ENCODE results near the gene TMBIM4.

The TMBIM4 gene

GRCh38 chr12:66159123-66159522 lies 10.7 kb downstream of the TMBIM4 start:
- TF ChIP-seq ZNF114 (tag by site-specific recombination; IDR thresholded peaks at IDR 0.05): no peak
- TF ChIP-seq ZBTB8A (tag by site-specific recombination; IDR thresholded peaks at IDR 0.05): no peak
- TF ChIP-seq ELK4 (IDR thresholded peaks at IDR 0.05; ENCODE audit: borderline replicate concordance, low read depth, low read length): no peak
- no peak for TF ChIP-seq ZNF488 (tag by site-specific recombination; IDR thresholded peaks at IDR 0.05)
- TF ChIP-seq ZBTB26 (tag by site-specific recombination; optimal IDR thresholded peaks at IDR 0.05): no peak
- no peak for TF ChIP-seq ZBTB21 (tag by site-specific recombination; IDR thresholded peaks at IDR 0.05)
- no peak for TF ChIP-seq ZNF274 (IDR thresholded peaks at IDR 0.05; ENCODE audit: low read length)
- TF ChIP-seq ZNF274 (tag by site-specific recombination; IDR thresholded peaks at IDR 0.05; ENCODE audit: borderline replicate concordance): no peak
- TF ChIP-seq ZNF302 (tag by site-specific recombination; IDR thresholded peaks at IDR 0.05; ENCODE audit: low read depth): no peak
- TF ChIP-seq ZNF561 (tag by site-specific recombination; IDR thresholded peaks at IDR 0.05; ENCODE audit: borderline replicate concordance): no peak
- no peak for TF ChIP-seq ZNF214 (tag by site-specific recombination; IDR thresholded peaks at IDR 0.05; ENCODE audit: borderline replicate concordance)
- TF ChIP-seq ZSCAN4 (tag by site-specific recombination; IDR thresholded peaks at IDR 0.05): no peak
- no peak for TF ChIP-seq ZBTB11 (tag by site-specific recombination; conservative IDR thresholded peaks at IDR 0.05; ENCODE audit: low read depth)
- TF ChIP-seq ZFP41 (tag by site-specific recombination; IDR thresholded peaks at IDR 0.05; ENCODE audit: borderline replicate concordance): no peak
- TF ChIP-seq ZNF501 (tag by site-specific recombination; IDR thresholded peaks at IDR 0.05): no peak
- TF ChIP-seq ZNF391 (tag by site-specific recombination; IDR thresholded peaks at IDR 0.05; ENCODE audit: borderline replicate concordance, low read depth): no peak
- TF ChIP-seq SALL2 (tag by site-specific recombination; IDR thresholded peaks at IDR 0.05; ENCODE audit: borderline replicate concordance): no peak
- no peak for TF ChIP-seq ZNF175 (tag by site-specific recombination; IDR thresholded peaks at IDR 0.05)
- TF ChIP-seq ZNF112 (tag by site-specific recombination; IDR thresholded peaks at IDR 0.05): no peak
- Histone ChIP-seq H3K4me3 (ENCODE audit: low read depth, low read length) (no peak overlapping the region), H3K9me3 (ENCODE audit: control insufficient read depth, insufficient read depth, low read depth, low read length) (no peaks in the 10 kb centered on the region), H3K4me1 (ENCODE audit: control insufficient read depth, insufficient read depth, low read length) (0 out of 2 replicates have a peak, but pooled peaks cover 2% of the 10 kb centered on the region), H3K36me3 (ENCODE audit: control insufficient read depth in 2 of 2, insufficient read depth in 1 of 2, low read length in 2 of 2) (peaks cover 0 to 6% of the 10 kb centered on the region in 2 experiments; a peak in 1 of 3 replicates), H3K27ac (ENCODE audit: extremely low read depth, low read depth, low read length) (no peak overlapping the region)
- ChIA-PET POLR2A (interaction anchor here (1.0 kb wide), 1 partner anchor 10 kb away, joined by 7 read pairs; the partner anchor contains the start of gene TMBIM4), CTCF (no interaction called here)
